Right lung (tissue), 5 donors: ENCODE results near the gene EPYC. TPM values are rescaled to one million over a fixed set of nuclear protein-coding genes. Genes with fewer than 3 reads are reported as not detected.

Experiments used
- DNase-seq, 2 donors: peaks; one replicate each; pipeline ENCODE4 v3.0.0-alpha.2; 2013
- polyA plus RNA-seq, 5 donors: library from polyadenylated mRNA; unstranded; fragments of 120-200 nt; gene quantifications; one replicate each; pipeline versions ENCODE4 v1.2.1 to v1.2.3, GENCODE V29; 2013; ENCODE audit warnings: inconsistent platforms in 1 of 5, low replicate concordance in 1 of 5; ENCODE audit not compliant: insufficient read length in 5 of 5, insufficient read depth in 1 of 5

EPYC gene
- polyA plus RNA-seq, 5 donors = 0.12 to 0.28 TPM; not detected in 3

DNA sequence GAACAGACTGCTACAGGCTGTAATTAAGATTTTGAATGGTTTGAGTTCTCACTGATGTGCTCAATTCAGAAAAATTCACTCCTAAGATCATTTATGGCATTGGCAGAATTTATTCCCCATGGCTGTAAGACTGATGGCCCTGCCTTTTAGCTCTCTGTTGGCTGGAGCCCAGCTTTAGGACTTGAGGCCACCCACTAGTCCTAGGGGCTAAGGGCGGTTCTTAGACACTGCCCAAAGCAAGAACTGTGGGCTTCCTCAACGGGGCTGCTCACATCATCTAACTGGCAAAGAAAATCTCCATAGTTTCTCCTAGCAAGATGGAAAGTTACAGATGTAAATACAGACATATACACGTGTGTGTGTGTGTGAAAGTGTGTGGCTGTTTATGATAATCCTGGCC lies 46.4 kb downstream of the EPYC start:
- DNase-seq = no peak

- no peak for DNase-seq
These were observed 49.9 kb downstream of the EPYC start, which contains the start of gene CCER1 for GRCh38 chr12:90954921-90955320. Gene CCER1 (minus strand): TSS chr12:90955176. CDS start chr12:90954742, 434 bp downstream.

GRCh38 chr12:90954428-90954827 lies 50.3 kb downstream of the EPYC start:
- DNase-seq = no peak

GRCh38 chr12:90953956-90954421 lies 50.8 kb downstream of the EPYC start:
- no peak for DNase-seq

GRCh38 chr12:90951432-90952105 lies 53.2 kb downstream of the EPYC start:
- no peak for DNase-seq

DNA sequence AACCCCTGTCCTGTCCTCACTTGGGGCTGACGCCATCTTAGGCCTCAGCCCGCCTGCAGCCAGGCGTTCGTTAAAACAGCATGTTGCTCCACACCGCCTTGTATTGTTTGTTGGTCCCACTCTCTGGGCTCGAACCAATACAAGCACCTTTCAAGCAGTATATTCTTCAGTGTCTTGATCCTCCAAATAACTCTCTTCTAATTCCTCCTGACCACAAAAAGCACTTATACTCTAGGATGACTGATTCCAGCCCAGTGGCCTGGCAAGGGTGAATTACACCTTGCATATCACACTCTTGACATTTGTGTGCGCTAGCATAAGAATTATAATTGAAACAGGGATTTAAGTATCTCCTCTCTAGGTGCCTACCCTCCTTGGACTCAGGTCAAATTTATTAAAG lies 56.9 kb downstream of the EPYC start:
- no peak for DNase-seq

- no peak for DNase-seq
These were observed 59.6 kb downstream of the EPYC start for GRCh38 chr12:90945070-90945649.

DNA sequence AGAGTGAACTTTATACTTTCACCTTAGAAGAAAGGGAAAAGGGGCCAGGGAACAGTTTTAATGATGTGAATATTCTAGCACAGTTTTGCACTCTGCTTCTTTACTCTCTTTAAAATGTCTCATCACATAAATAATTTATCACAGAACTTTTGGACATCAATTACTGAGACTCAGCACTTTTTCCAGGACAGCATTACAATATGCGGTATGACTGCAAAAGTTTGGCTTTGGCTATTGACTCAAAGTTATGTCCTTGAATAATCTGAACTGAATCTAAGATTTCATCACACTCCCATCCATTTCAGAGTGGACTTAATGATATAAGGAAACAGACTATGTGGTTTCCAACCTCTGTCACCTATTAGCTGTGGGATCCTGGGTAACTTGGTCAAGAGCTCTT lies 61.5 kb downstream of the EPYC start:
- DNase-seq = no peak

DNA sequence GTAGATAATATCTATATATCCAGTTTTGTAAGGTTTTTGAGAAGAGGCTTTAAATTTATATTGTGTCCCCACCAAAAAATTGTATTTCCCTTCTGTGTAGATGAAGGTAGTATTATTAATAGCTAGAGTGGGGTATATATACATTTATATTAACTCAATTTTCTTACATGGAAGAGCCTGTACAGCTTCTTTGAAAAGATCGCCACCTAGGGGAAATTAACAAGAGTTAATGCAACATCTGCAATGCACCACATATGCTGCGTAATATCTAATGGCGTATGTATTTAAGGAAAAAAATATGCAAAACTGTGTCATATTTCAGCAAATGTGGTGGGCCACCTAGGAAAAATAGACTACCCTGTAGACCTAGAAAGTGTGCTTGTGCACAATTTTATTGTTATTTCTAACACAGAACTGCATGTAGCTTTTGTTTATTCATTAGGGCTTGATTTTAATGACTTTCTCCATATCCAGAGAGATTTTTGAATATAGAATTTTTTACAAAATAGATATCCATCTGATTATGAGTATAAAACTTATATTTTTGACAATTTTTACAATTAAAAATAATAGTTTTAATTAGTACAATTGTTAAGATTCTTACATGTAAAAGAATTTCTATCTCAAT lies 63.8 kb downstream of the EPYC start:
- no peak for DNase-seq

DNA sequence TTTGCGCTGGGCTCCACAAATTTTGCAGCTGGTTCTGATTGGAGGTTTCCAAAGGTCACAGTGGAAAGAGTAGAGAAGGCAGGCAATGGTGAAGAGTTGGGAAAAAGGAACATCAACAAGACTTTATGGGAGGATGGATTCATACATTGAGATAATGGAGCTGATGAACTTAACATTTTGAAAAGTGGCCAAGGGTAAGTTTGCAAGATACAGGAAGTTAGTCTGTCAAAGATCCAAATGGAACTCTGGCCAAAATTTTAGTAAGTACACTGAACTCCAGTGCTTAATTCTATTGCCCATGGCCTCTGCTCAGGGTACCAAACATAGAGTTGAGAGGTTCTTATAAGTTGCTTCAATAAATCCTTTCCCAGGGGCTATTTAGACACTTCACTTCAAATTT lies 65.4 kb downstream of the EPYC start:
- peak; percentile 75 to 76 for DNase-seq

GRCh38 chr12:90938451-90938850 lies 66.3 kb downstream of the EPYC start:
- DNase-seq = no peak

GRCh38 chr12:90937651-90938050 lies 67.1 kb downstream of the EPYC start:
- DNase-seq = no peak

DNA sequence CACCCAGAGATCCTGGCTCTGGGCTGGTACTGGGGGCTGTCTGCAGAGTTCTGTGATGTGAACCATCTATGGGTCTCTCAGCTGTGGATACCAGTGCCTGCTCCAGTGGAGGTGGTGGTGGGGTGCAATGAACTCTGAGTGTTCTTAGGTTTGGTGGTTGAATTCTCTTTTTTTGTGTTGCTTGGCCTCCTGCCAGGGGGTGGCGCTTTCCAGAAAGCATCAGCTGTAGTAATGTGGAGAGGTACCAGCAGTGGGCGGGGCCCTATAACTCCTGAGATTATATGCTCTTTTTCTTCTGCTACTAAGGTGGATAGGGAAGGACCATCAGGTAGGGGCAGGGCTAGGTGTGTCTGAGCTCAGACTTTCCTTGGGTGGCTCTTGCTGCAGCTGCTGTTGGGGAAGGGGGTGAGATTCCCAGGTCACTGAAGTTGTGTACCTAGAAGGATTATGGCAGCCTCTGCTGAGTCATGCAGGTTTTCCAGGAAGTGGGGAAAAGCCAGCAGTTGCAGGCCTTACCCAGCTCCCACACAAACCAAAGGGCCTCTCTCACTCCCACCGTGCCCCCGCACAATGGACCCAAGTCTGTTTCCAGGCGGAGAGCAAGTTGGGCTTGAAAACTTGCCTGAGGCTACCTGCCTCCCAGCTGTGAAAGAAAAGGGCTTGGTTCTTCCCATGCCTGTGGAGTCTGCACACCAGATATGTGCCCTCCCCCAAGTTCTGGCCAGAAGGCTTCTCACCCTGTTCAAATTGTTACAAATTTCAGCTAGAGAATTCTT lies 68.4 kb downstream of the EPYC start:
- DNase-seq = no peak

- no peak for DNase-seq
These were observed 79.2 kb downstream of the EPYC start for GRCh38 chr12:90925562-90925961.

DNA sequence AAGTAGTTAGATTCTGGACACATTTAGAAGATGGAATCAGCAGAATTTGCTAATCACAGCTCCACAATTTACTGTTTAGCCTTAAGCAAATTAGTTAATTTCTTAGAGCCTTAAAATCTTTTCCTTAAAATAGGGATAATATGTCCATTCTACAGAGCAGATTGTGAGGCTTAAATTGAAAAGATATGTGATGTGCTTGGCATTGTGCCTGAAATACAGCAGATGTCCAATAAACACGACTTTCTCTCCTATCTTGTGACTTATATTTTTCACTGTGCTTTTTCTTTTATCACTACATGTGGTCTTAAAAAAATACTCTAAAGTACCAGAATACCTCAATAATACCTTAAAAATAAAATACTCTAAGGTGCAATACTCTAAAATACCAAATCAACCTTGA lies 80.4 kb downstream of the EPYC start:
- no peak for DNase-seq

GRCh38 chr12:90922145-90922627 lies 82.6 kb downstream of the EPYC start:
- DNase-seq = peak in 1 of 2 donors; percentile 61

- no peak for DNase-seq
These were observed 83.2 kb downstream of the EPYC start for GRCh38 chr12:90921536-90921935.

DNA sequence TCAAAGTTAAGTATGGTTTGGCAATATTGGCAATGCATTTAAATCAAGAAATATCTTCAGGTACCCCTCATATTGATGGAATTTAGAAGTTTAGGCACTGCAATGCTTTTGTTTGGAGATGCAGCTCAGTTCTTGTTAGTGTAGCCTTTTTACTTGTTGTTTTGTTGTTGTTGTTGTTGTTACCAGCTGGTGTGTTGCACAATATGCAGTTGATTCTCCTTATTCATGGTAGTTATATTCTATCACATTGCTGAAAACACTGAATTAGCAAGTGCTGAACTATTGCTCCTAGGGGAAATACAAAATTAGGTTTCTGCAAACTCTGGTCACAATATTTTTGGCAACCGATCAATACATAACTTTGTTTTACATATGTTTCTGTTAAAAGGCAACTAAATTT lies 84.5 kb downstream of the EPYC start:
- no peak for DNase-seq

- no peak for DNase-seq
These were observed 87.3 kb downstream of the EPYC start for GRCh38 chr12:90917431-90917830.

- no peak for DNase-seq
These were observed 88.3 kb downstream of the EPYC start for GRCh38 chr12:90916516-90916915.

DNA sequence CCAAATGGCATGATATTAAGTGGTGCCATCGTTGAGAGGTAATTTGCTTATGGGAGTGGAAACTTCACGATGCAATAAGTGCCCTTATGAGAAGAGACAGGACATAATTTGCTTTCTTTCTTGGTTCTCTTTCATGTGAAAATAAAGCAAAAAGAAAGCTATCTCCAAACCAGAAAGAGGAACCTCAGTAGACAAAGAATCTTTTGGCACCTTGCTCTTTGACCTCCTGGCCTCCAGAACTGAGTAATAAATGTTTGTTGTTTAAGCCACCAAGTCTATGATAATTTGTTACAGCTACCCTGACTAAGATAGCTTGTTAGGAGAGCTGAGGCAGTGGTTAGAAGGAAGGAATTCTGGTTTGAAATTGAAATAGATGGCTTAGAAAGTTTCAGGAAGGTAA lies 89.4 kb downstream of the EPYC start:
- DNase-seq = no peak
